IPS-11a (cell line): ENCODE measurements around the gene INPP1.
"Not testable (repeated sequence)": the region's sequence is repeated elsewhere in the genome, so short reads cannot be mapped to it uniquely, and the experiment has no call there.

ENCODE experiments used
- H3K4me3 ChIP-seq: one replicate; pipeline ENCODE4 v1.5.1; 2013; ENCODE audit warnings: low read depth, low read length, control low read depth

The INPP1 gene, protein sequence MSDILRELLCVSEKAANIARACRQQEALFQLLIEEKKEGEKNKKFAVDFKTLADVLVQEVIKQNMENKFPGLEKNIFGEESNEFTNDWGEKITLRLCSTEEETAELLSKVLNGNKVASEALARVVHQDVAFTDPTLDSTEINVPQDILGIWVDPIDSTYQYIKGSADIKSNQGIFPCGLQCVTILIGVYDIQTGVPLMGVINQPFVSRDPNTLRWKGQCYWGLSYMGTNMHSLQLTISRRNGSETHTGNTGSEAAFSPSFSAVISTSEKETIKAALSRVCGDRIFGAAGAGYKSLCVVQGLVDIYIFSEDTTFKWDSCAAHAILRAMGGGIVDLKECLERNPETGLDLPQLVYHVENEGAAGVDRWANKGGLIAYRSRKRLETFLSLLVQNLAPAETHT

DNA sequence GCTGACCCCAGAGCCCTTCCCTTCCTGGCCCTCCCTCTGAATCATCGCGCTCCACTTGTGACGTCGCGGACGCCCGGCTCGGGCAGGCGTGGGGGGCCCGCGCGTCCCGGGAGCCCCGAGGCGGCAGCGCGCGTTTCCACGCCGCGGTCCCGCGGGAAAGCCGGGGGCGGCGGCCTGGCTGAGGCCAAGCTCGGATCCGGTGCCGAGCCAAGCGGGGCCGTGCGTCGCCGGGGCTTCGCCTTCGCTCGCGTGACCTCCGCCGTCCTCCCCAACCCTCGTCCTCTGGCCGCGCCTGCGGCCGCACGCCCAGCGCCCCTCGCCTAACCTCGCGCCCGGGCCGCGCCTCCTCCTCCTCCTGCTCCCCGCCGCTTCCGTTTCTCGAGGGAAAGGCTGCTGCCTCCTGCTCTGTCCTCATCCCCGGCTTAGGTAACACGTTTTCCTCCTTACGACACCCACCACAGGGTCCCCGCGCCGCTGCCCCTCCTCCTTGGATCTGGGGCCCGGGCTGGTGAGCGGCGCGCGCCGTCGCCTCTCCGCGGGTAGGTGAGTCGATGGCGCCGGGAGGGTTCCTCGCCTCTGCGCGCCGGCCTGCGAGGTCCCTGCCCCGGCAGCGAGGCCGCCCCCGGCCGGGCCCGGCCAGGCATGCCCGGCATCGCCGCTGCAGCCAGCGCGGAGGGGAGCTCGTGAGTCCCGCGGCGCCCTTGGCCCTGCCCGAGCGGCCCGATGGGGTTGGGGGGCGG lies at the start of gene INPP1:
Gene INPP1, plus strand, starts transcription at position 54 of the 740 bp plus-strand sequence. CDS start 16,514 bp downstream, outside the sequence.
- peak within 1 kb of the TSS; percentile 50 for H3K4me3 ChIP-seq

DNA sequence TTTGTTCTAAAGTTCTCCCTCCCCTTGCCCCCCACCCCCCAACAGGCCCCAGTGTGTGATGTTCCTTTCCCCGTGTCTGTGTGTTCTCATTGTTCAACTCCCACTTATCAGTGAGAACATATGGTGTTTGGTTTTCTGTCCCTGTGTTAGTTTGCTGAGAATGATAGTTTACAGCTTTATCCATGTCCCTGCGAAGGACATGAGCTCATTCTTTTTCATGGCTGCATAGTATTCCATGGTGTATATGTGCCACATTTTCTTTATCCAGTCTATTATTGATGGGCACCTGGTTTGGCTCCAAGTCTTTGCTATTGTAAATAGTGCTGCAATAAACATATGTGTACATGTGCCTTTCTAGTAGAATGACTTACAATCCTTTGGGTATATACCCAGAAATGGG lies 45.5 kb upstream of the INPP1 start:
- H3K4me3 ChIP-seq = not testable (repeated sequence)

DNA sequence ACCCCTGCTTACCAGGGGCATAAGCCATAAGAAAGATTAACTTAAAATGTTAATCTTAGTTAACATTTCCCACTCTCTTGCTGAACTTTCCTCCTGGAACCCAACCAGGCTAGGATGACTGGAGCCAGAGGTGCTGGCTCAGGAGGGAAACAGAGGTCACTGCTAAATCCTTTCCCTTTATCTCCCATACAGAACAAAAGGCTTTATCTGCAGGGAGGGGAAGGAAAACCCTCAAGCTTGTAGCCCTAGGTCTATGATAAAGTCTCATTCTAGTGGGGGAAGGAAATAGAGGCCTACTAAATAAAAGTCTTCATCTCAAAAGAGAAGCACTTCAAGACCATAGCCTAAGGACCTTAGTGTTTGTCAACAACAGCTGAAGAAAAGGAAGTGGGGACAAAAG lies 42.4 kb upstream of the INPP1 start:
- H3K4me3 ChIP-seq = no peak overlapping the region

DNA sequence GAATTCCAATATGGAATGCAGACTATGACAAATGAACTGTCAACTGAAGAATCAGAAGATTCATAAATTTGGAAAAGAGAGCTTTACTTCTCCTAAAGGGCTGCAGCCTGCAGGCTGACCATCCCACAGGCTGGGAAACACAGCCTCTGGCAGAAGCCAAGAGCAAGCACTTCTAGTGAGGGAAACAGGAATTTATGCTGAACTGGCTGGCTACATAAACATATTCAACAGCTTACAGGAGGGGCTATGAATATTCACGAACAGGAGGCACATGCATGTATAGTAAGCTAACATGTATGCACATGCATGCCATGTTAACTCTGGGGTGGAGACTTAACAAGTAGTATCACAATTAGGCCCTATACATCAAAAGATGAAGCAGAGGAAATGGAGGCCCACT lies 41.3 kb upstream of the INPP1 start:
- H3K4me3 ChIP-seq = no peak overlapping the region

DNA sequence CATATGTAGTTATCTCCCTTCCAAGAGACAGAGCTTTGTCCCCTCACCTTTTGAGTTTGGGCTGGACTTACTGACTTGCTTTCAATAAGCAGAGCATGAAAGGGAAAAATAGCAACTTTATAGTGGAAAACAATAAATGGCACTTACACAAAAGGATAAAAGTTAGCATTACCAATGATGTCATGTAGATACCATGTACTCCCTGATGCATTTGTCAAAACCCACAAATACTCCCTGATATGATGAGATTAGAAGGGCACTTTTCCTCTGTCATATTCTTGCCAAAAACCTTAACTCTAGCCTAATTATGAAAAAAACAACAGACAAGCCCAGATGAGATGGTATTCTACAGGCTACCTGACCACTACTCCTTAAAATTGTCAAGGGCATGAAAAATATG lies 39.7 kb upstream of the INPP1 start:
- H3K4me3 ChIP-seq = no peak overlapping the region

DNA sequence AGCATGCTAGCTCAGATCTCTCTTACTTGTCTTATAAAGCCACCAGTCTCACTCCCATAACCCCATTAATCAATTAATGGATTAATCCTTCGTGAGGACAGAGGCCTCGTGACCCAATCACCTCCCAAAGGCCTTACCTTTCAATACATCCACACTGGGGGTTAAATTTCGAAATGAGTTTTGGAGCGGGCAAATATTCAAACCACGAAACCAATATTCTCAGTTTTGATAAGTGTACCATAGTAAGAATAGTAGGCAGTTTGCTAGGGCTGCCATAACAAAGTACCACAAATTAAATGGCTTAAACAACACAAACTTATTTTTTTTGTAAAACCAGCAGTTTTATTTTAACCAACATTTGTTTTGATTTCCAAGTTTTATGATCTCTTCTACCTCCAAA lies 39.0 kb upstream of the INPP1 start:
- H3K4me3 ChIP-seq = no peak overlapping the region

DNA sequence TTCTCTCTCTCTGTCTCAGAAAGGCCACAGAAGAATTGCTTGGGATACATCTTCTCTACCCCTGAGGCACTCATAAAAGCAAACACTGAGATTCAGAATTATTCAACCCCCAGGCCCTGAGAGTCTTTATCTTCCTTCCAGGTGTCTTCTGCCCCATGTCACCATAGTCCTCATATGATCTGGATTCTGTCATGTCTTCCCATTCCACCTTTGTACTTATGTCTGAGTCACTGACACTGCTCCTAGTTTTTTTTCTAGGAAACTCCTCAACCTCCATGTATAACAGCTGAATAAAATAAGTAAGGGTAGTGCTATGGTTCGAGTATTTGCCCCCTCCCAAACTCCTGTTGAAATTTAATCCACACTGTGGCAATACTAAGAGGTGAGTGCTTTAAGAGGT lies 35.4 kb upstream of the INPP1 start:
- no peak overlapping the region for H3K4me3 ChIP-seq

DNA sequence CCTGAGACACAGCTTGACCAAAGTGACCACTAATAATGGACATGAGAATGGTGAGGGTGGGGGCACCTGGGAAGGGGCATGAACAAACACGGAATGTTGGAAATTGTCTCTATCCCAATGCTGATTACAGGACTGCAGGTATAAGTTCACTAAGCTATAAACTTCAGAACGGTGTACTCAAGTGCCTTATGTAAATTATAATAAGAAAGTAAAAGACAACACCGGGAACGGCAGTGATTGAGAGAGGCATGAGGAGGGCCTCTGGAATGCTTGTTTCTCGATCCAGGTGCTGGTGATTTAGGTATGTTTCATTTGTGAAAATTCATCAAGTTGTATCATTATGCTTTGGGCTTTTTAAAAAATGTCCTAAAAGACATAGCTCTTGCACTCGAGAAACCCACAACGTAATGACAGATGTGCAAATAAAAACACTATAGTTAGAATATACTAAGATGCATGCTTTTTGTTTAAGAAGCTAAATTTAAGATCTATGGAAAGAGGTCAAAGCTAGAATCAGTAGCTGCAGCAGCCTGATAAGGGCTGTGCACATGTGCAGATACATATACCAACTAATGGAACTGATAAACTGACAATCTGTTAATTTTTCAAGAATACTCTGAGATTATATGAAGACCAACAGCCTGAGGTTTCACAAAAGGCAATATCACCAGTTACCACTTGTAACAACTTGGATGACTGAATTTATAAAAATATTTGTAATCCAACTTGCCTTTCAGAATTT lies 31.3 kb upstream of the INPP1 start:
- no peak overlapping the region for H3K4me3 ChIP-seq

DNA sequence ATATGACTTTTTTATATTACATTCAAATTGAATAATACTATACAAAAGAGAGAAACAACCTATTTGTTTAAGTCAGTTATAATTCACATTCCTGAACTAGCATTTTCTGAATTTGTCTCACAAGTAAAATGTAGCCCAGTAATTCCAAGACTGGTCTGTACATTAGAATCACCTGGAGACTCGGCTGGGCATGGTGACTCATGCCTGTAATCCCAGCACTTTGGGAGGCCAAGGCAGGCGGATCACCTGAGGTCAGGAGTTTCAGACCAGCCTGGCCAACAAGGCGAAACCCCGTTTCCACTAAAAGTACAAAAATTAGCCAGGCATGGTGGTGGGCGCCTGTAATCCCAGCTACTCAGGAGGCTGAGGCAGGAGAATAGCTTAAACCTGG lies 30.8 kb upstream of the INPP1 start:
- not testable (repeated sequence) for H3K4me3 ChIP-seq

DNA sequence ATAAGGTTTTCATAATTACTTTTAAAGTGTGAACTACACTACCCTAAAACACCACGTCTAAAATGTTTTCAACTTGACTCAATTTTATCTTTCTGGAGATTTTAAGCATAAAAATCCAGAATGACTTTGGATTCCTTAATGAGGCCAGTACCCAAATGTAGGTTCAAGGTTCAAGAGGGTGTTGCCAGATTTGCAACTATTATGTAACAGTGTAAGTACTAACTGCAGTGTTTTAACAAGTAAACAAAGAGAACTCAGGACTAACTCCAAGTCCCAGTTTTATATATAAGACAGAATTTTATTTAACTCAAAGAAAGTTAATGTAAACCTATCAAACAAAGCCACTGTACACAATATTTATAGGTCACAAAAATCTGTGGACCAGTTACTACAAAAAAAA lies 29.5 kb upstream of the INPP1 start:
- H3K4me3 ChIP-seq = no peak overlapping the region

DNA sequence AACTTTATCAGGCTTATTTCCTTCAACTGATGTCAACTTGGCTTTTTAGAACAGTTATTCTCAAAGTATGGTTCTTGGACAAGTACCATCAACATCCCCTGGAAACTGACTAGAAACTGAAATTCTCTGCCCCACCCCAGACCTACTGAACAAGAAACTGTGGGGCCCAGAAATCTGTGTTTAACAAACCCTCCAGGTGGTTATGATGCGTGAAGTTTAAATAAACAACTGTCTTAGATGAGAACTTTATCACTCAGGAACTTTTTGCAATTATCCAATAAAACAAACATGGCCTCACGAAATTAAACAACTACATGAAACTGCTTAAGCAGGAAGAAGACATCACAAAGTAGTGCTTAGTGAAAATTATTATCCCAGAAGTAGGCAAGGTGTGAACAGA lies 28.1 kb upstream of the INPP1 start:
- no peak overlapping the region for H3K4me3 ChIP-seq

DNA sequence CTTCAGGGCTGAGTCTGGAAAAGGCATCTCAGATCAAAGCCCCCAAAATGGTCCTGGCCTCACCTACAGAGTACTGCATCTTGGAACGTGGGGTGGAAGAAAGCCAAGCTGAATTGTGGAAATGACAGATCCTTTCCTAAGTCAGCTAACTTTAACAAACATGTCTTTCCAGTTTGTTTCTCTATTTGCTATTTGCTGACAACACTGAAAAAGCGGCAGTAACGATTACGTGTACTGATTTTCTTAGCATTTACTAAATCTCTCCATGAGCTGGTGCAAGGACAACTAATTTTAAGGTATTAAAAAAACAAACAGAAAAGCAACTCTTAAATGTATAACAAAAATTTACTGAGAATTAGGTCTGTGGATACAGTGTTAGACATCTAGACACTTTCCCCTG lies 24.9 kb upstream of the INPP1 start:
- peak overlapping the region; percentile 81 for H3K4me3 ChIP-seq

DNA sequence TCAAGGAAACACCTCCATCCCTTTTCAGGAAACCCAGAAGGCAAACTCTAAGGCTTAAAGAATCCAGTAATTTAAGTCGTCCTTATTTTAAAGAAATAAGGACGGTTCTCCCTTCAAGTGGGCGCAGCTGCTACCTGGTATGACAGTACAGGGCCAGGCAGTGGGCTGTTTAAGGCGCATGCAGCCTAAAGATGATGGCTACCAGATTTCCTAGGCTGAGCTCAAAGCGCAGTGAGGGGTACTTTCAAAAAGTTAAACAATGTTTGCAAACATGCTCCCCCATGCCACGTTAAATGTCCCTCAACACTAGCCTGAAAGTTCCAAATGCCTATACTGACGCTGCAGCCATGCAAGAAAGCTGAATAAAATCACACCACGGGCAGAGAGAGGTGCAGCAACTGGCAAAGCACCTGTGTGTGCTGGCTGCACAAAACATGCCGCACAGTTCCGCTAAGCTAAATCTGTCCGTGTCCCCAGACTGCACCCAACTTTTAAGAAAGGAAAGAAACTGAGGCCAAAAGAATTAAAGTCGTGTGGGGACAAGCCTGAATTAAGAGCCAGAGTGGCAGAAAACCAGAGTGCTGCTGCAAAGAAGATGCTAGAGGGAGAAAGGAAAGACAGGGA lies 24.3 kb upstream of the INPP1 start:
- H3K4me3 ChIP-seq = peak overlapping the region; percentile 81

DNA sequence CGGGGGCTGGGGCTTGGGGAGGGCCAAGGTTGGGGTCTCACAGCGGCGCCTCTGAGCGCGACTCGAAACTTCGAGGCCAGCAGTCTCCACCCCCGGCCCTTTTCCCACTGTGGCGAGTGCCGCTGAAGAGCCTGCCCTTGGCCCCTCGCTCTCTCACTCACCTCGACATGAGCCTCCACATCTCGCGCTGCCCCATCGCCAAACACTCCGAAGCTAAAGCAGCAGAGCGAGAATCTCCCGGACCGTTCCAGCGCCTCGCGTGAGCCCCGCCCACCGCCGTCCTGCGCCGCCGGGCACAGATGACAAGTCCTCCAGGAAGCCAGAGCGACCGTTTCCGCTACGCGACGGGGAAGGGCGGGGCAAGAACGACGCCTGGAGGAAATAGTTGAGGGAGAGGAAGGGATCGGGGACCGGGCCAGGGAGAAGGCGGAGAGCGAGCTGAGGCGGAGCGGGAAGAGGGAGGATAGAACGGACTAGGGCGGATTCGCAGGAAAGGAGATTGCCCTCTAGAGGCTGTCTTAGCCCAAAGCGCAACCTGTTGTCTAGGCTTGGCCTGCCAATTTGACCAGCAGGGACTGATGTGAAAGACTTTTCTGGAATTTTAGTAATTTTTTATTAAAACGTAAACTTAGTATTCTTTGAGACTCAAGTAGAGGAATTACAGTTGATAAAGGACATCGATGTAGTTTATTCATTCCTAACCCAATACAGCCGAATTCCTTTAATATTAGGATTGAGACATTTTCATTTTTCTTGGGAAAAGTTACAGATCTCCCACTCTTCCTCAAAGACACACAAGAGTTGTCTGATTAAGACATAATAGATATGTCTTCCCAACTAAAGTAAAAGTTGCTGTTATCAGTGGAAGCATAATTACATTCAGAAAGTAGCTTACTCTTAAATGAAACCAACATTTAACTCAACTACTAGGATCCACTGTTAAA lies 23.6 kb upstream of the INPP1 start, which contains the start of gene HIBCH:
Gene HIBCH, minus strand, starts transcription at position 272 of the 944 bp plus-strand sequence. Its CDS starts 76 bp downstream, at position 196.
- H3K4me3 ChIP-seq = peak within 1 kb of the TSS; percentile 81

DNA sequence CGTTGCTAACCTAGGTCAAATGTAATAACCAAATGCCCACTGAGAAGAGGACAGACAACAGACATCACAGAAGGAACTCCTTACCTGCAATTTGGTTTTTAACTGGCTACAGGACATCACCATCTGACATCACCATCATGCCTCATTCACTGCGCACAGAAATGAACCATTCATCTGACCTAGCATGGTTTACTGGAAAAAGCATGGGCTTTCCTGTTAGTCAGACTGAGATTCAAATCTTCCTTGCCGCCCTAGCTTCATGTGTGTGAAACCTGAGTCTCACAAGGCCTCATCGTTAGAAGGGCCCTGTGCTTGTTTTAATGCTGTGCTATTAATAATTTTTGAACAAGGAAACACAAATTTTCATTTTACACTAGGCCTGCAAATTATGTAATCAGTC lies 22.7 kb upstream of the INPP1 start:
- no peak overlapping the region for H3K4me3 ChIP-seq

DNA sequence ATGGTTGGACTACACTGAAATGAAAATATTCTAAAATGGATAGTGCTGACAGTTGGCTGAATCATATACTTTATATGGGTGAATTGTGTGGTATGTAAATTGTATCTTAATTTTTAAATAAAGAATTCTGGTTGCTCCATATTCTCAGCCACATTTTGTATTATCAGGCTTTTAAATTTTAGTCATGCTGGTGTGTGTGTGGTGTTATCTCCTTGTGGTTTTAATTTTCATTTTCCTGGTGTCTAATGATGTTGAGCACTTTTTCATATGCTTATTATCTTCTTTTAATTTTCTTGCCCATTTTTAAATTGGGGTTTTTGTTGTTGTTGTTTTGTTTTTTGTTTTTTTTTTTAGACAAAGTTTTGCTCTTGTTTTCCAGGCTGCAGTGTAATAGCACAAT lies 20.0 kb upstream of the INPP1 start:
- no peak overlapping the region for H3K4me3 ChIP-seq

DNA sequence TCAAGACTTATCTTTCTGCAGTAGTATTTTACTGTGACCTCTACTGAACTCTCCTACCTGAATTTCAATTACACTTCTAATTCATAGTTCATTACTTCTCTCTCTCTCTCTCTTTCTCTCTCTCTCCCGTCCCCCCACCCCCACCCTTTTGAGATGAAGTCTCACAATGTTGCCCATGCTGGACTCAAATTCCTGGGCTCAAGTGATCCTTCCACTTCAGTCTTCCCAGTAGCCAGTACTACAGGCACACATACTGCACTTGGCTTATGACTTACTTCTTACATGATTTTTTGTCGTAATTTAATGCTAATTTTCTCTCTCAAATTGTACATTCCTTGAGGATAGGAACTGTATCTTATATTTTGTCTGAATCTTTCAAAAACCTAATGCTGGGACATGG lies 17.8 kb upstream of the INPP1 start:
- H3K4me3 ChIP-seq = no peak overlapping the region

DNA sequence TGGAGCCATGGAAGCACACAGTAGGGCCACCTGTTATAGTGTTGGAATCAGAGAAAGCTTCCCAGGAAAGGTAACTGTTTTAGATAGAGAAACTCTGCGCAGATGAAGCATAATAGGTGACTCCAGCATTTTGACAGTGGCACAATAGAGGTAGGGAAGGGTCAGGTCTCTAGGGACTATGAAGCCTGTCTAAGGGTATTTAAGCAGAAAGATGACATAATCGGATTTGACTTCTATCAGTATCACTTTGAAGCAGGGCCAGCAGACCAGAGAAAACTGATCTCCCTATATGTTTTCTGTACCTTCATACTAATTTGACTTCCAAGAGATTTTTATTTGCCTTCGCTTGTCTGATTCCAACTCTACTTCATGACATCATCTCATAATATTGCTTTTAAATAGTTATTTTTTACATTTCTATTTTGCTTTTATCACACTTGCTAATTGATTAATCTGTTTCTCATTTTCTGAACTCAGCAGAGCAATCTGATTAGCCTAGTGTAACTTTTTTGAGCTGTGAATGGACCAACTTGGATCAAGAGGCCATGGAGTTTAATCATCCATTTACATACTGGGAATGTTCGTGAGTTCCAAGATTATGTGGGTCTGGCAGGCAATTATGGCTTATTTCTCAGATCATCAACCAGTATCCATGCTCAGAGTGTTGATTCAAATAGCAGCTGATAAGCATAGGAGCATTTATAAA lies 15.4 kb upstream of the INPP1 start:
- no peak overlapping the region for H3K4me3 ChIP-seq

DNA sequence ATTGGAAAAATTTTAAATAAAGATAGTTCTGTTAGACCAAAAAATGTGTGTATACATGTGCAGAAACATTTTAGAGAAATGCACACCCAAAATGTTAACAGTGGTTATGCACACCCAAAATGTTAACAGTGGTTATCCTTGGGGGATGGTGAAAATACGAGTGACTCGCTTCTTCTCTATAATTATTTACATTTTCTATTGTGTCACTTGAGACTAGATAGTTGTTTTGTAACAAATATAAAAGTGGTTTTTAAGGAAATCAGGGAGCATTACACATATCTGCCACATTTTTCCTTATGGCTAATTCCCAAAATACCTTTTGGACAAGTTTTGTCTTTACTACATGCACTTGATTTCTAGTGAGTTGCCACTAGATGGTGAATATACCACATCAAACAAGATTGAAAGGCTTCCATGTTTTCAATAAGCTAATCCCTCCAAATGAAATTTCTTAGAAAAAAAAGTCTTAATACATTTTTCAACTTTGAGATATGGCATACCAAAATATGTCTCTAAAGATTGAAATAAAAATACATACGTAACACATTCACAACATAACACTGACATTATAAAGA lies 14.7 kb upstream of the INPP1 start:
- no peak overlapping the region for H3K4me3 ChIP-seq
